SIG-M5 treated with dmso at 0.1 percent for 504 hours (cell line): ENCODE results near the gene ANKRD13B.
"Not testable (repeated sequence)": the region's sequence is repeated elsewhere in the genome, so short reads cannot be mapped to it uniquely, and the experiment has no call there.

Source experiments
- DNase-seq: peaks from one replicate; lab custom pipeline; 2025; ENCODE audit not compliant: unreplicated experiment; lab: John Stamatoyannopoulos, UW

Gene ANKRD13B

GRCh38 chr17:29592850-29593551 is at the start of gene ANKRD13B:
TSS of gene ANKRD13B (plus strand) at chr17:29593132. CDS start at chr17:29593622, 490 bp downstream.
- peak; percentile 39 for DNase-seq

- DNase-seq: no peak
Measured at GRCh38 chr17:29544066-29544465, 48.9 kb upstream of the ANKRD13B start.

GRCh38 chr17:29546085-29546484 is 46.8 kb upstream of the ANKRD13B start:
- no peak for DNase-seq

GRCh38 chr17:29546830-29547229 is 46.1 kb upstream of the ANKRD13B start:
- DNase-seq: no peak

GRCh38 chr17:29549177-29549923 is 43.6 kb upstream of the ANKRD13B start:
- DNase-seq: no peak

- DNase-seq: no peak
Measured at GRCh38 chr17:29555840-29556239, 37.1 kb upstream of the ANKRD13B start.

- no peak for DNase-seq
Measured at GRCh38 chr17:29557085-29557738, 35.7 kb upstream of the ANKRD13B start.

- DNase-seq: no peak
Measured at GRCh38 chr17:29557739-29558116, 35.2 kb upstream of the ANKRD13B start.

GRCh38 chr17:29558139-29558538 is 34.8 kb upstream of the ANKRD13B start:
- DNase-seq: not testable (repeated sequence)

- DNase-seq: no peak
Measured at GRCh38 chr17:29559640-29560039, 33.3 kb upstream of the ANKRD13B start.

GRCh38 chr17:29560316-29560715 is 32.6 kb upstream of the ANKRD13B start:
- DNase-seq: peak; percentile 91

- DNase-seq: no peak
Measured at GRCh38 chr17:29561554-29562517, 31.1 kb upstream of the ANKRD13B start.

- DNase-seq: no peak
Measured at GRCh38 chr17:29562615-29563014, 30.3 kb upstream of the ANKRD13B start.

GRCh38 chr17:29563816-29564215 is 29.1 kb upstream of the ANKRD13B start:
- DNase-seq: no peak

GRCh38 chr17:29565643-29566472 is 27.1 kb upstream of the ANKRD13B start:
- peak; percentile 37 for DNase-seq

- DNase-seq: peak; percentile 69
Measured at GRCh38 chr17:29566473-29567303, 26.2 kb upstream of the ANKRD13B start, which contains the start of gene ABHD15. TSS of gene ABHD15 (minus strand) at chr17:29567037. CDS start at chr17:29566966, 71 bp downstream.

GRCh38 chr17:29567304-29567553 is 25.7 kb upstream of the ANKRD13B start:
- no peak for DNase-seq

GRCh38 chr17:29567554-29568330 is 25.2 kb upstream of the ANKRD13B start:
- peak; percentile 67 for DNase-seq
